Lower leg skin (tissue), 4 donors: ENCODE measurements around the gene HNF4A. TPM values are rescaled to one million over a fixed set of nuclear protein-coding genes. Genes with fewer than 3 reads are reported as not detected.

ENCODE experiments used
- DNase-seq, 2 donors: peaks; one replicate each; pipeline ENCODE4 v3.0.0-alpha.2; 2019; ENCODE audit warnings: low spot score in 2 of 2
- H3K4me3 ChIP-seq: fragments of 200-600 bp; sonication (generic); 2 replicates; pipeline ENCODE4 v1.5.1; 2017; ENCODE audit warnings: mild to moderate bottlenecking, low read depth; ENCODE audit not compliant: poor library complexity, severe bottlenecking
- CTCF ChIP-seq, 3 donors: fragments of 450-650 bp; IDR thresholded peaks; one replicate each; pipeline ENCODE4 v1.5.1; 2016; ENCODE audit warnings: antibody characterized with exemption in 3 of 3, mild to moderate bottlenecking in 3 of 3, moderate library complexity in 2 of 3
- POLR2A ChIP-seq, 2 donors: fragments of 450-650 bp; IDR thresholded peaks; one replicate each; pipeline ENCODE4 v1.6.1; 2016 to 2017; ENCODE audit warnings: antibody characterized with exemption in 2 of 2, mild to moderate bottlenecking in 1 of 2, moderate library complexity in 1 of 2
- WGBS, 2 donors: methylation state at CpG; one replicate each; pipeline ENCODE4 v1.1.5; 2018; 5-methylcytosine and 5-hydroxymethylcytosine counted together
- intact Hi-C: fragments of 100-400 bp; cut with DNase I; formaldehyde crosslinking; loops from one replicate; pipeline ENCODE4 v1.15.0; 2023; ENCODE audit warnings: low total_unique reads
- total RNA-seq, 4 donors: library from RNA; depleted of rRNA; stranded (reverse); fragments of >200 nt; gene quantifications; one replicate each; pipeline ENCODE4 v1.1.0, GENCODE V29; 2016

Gene HNF4A
- total RNA-seq, 4 donors from 2014 or later: not detected

GRCh38 chr20:44349349-44349748 is 6.2 kb upstream of the HNF4A start:
- H3K4me3 ChIP-seq: no peak overlapping the region
- intact Hi-C loops: no loop called here
- 75 to 78% methylated on average over 3 of the region's 3 CpGs for WGBS, 2 donors
- TF ChIP-seq POLR2A (IDR thresholded peaks at IDR 0.05) (no peak), CTCF (IDR thresholded peaks at IDR 0.05) (no peak)
- DNase-seq: no peak

GRCh38 chr20:44350567-44350966 is 4.9 kb upstream of the HNF4A start:
- TF ChIP-seq CTCF (IDR thresholded peaks at IDR 0.05) (no peak), POLR2A (IDR thresholded peaks at IDR 0.05) (no peak)
- intact Hi-C loops: no loop called here
- 82 to 84% methylated on average over 6 of the region's 6 CpGs for WGBS, 2 donors

GRCh38 chr20:44354979-44355497 is 461 bp upstream of the HNF4A start:
- 76 to 83% methylated on average over 6 of the region's 6 CpGs for WGBS, 2 donors
- TF ChIP-seq POLR2A (IDR thresholded peaks at IDR 0.05) (no peak), CTCF (IDR thresholded peaks at IDR 0.05) (no peak)
- no peak overlapping the region for H3K4me3 ChIP-seq
- DNase-seq: no peak
- intact Hi-C loops: no loop called here

More at GRCh38 chr20:44350567-44350966, 4.9 kb upstream of the HNF4A start:
- H3K4me3 ChIP-seq: no peak overlapping the region
- DNase-seq: no peak

- 79 to 86% methylated on average over 14 of the region's 14 CpGs for WGBS, 2 donors
- DNase-seq: no peak
- intact Hi-C loops: no loop called here
- TF ChIP-seq CTCF (IDR thresholded peaks at IDR 0.05) (no peak), POLR2A (IDR thresholded peaks at IDR 0.05) (no peak)
- H3K4me3 ChIP-seq: no peak overlapping the region
Observed at GRCh38 chr20:44356353-44356723, 839 bp downstream of the HNF4A start.

GRCh38 chr20:44357020-44357419 is 1.5 kb downstream of the HNF4A start:
- intact Hi-C loops: no loop called here
- no peak for DNase-seq
- WGBS, 2 donors: 66 to 73% methylated on average over 2 of the region's 2 CpGs
- H3K4me3 ChIP-seq: no peak overlapping the region
- TF ChIP-seq POLR2A (IDR thresholded peaks at IDR 0.05): no peak
- no peak for TF ChIP-seq CTCF (IDR thresholded peaks at IDR 0.05)

GRCh38 chr20:44357555-44358125 is 2.1 kb downstream of the HNF4A start:
- WGBS, 2 donors: 58% methylated on average over 4 of the region's 4 CpGs
- H3K4me3 ChIP-seq: no peak overlapping the region
- no peak for DNase-seq
- intact Hi-C loops: no loop called here
- TF ChIP-seq POLR2A (IDR thresholded peaks at IDR 0.05) (no peak), CTCF (IDR thresholded peaks at IDR 0.05) (no peak)
